ENCODE measurements around the gene KCNJ1. TPM values are rescaled to one million over a fixed set of nuclear protein-coding genes. Genes with fewer than 3 reads are reported as not detected.

The KCNJ1 gene
- total and polyA plus RNA-seq, 2 experiments from 2014 or later = 0.16 TPM; not detected in 1

DNA sequence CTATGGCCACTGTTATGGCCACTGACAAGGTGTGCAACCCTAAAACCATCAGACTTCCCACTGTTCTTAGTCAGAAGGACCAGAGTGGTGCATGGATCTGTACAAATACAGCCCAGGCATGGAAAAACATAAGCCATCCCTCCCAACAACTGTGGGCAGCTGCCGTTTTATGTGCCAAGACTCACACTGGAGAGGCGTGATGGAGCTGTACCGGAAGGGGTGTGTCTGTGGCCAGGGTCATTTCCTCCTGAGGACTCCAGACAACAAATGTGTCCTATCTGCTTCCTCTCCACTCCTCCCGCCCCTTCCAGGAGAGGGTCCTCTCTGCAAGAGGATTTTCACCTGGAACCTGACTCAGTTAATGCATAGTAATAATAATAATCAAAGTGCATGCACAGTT, 29.5 kb downstream of the KCNJ1 start (continued):
- TF ChIP-seq, protein P1, sequence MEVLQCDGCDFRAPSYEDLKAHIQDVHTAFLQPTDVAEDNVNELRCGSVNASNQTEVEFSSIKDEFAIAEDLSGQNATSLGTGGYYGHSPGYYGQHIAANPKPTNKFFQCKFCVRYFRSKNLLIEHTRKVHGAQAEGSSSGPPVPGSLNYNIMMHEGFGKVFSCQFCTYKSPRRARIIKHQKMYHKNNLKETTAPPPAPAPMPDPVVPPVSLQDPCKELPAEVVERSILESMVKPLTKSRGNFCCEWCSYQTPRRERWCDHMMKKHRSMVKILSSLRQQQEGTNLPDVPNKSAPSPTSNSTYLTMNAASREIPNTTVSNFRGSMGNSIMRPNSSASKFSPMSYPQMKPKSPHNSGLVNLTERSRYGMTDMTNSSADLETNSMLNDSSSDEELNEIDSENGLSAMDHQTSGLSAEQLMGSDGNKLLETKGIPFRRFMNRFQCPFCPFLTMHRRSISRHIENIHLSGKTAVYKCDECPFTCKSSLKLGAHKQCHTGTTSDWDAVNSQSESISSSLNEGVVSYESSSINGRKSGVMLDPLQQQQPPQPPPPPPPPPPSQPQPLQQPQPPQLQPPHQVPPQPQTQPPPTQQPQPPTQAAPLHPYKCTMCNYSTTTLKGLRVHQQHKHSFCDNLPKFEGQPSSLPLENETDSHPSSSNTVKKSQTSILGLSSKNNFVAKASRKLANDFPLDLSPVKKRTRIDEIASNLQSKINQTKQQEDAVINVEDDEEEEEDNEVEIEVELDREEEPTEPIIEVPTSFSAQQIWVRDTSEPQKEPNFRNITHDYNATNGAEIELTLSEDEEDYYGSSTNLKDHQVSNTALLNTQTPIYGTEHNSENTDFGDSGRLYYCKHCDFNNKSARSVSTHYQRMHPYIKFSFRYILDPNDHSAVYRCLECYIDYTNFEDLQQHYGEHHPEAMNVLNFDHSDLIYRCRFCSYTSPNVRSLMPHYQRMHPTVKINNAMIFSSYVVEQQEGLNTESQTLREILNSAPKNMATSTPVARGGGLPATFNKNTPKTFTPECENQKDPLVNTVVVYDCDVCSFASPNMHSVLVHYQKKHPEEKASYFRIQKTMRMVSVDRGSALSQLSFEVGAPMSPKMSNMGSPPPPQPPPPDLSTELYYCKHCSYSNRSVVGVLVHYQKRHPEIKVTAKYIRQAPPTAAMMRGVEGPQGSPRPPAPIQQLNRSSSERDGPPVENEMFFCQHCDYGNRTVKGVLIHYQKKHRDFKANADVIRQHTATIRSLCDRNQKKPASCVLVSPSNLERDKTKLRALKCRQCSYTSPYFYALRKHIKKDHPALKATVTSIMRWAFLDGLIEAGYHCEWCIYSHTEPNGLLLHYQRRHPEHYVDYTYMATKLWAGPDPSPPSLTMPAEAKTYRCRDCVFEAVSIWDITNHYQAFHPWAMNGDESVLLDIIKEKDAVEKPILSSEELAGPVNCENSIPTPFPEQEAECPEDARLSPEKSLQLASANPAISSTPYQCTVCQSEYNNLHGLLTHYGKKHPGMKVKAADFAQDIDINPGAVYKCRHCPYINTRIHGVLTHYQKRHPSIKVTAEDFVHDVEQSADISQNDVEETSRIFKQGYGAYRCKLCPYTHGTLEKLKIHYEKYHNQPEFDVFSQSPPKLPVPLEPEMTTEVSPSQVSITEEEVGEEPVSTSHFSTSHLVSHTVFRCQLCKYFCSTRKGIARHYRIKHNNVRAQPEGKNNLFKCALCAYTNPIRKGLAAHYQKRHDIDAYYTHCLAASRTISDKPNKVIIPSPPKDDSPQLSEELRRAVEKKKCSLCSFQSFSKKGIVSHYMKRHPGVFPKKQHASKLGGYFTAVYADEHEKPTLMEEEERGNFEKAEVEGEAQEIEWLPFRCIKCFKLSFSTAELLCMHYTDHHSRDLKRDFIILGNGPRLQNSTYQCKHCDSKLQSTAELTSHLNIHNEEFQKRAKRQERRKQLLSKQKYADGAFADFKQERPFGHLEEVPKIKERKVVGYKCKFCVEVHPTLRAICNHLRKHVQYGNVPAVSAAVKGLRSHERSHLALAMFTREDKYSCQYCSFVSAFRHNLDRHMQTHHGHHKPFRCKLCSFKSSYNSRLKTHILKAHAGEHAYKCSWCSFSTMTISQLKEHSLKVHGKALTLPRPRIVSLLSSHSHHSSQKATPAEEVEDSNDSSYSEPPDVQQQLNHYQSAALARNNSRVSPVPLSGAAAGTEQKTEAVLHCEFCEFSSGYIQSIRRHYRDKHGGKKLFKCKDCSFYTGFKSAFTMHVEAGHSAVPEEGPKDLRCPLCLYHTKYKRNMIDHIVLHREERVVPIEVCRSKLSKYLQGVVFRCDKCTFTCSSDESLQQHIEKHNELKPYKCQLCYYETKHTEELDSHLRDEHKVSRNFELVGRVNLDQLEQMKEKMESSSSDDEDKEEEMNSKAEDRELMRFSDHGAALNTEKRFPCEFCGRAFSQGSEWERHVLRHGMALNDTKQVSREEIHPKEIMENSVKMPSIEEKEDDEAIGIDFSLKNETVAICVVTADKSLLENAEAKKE (CRISPR knock-in tag; IDR thresholded peaks at IDR 0.05) = no peak
- no peak for TF ChIP-seq EZH2 (IDR thresholded peaks at IDR 0.05; ENCODE audit: low read depth, unreplicated experiment)
- TF ChIP-seq, protein P2, sequence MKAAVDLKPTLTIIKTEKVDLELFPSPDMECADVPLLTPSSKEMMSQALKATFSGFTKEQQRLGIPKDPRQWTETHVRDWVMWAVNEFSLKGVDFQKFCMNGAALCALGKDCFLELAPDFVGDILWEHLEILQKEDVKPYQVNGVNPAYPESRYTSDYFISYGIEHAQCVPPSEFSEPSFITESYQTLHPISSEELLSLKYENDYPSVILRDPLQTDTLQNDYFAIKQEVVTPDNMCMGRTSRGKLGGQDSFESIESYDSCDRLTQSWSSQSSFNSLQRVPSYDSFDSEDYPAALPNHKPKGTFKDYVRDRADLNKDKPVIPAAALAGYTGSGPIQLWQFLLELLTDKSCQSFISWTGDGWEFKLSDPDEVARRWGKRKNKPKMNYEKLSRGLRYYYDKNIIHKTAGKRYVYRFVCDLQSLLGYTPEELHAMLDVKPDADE (IDR thresholded peaks at IDR 0.05) = no peak
- TF ChIP-seq NANOG (IDR thresholded peaks at IDR 0.05; ENCODE audit: borderline replicate concordance) = no peak

- Histone ChIP-seq H3K36me3 (ENCODE audit: insufficient read depth) (no peaks in the 10 kb centered on the region), H3K27me3 (ENCODE audit: insufficient read depth) (no peaks in the 10 kb centered on the region), H2AFZ (no peak overlapping the region), H3K4me3 (no peak overlapping the region), H3K79me2 (replicated peaks; ENCODE audit: insufficient read depth) (no peaks in the 10 kb centered on the region), H3K4me1 (ENCODE audit: insufficient read depth) (peaks cover 28% of the 10 kb centered on the region), H3K9me2 (ENCODE audit: insufficient read depth) (peaks cover 24% of the 10 kb centered on the region; the same call in 1 of the 2 replicates), H3K4me2 (no peak overlapping the region; the same call in 1 of the 2 replicates), H4K20me1 (replicated peaks; ENCODE audit: insufficient read depth) (no peaks in the 10 kb centered on the region), H3K27ac (ENCODE audit: low read depth) (no peak overlapping the region), H3F3A (replicated peaks; ENCODE audit: low read depth) (no peaks in the 10 kb centered on the region)
- DNase-seq (ENCODE audit: low spot score) = peak; percentile 29
- Mint-ChIP-seq H3K4me1 (peaks cover 50% of the 10 kb centered on the region), H3K4me3 (no peak overlapping the region), H3K36me3 (ENCODE audit: low read depth) (no peaks in the 10 kb centered on the region), H3K27me3 (ENCODE audit: insufficient read depth, low read depth, poor library complexity) (peaks cover 4% of the 10 kb centered on the region), H3K9me3 (no peaks in the 10 kb centered on the region; the same call in 2 of the 3 replicates), H3K27ac (no peak overlapping the region)
- TF ChIP-seq CREB1 (CRISPR knock-in tag; IDR thresholded peaks at IDR 0.05; ENCODE audit: low read depth) (no peak), CTCF (conservative IDR thresholded peaks at IDR 0.05; ENCODE audit: low read depth in 2 of 2) (no peak), POLR2AphosphoS5 (IDR thresholded peaks at IDR 0.05; ENCODE audit: low read depth) (no peak), STAT1 (IDR thresholded peaks at IDR 0.05; ENCODE audit: unreplicated experiment) (no peak), JUNB (IDR thresholded peaks at IDR 0.05; ENCODE audit: unreplicated experiment) (no peak), ZNF114 (CRISPR knock-in tag; IDR thresholded peaks at IDR 0.05) (no peak), EZH2phosphoT487 (IDR thresholded peaks at IDR 0.05; ENCODE audit: unreplicated experiment) (no peak)
- TF ChIP-seq, protein P2 (IDR thresholded peaks at IDR 0.05) = no peak
- ATAC-seq = no peak
Measured at GRCh38 chr11:128835741-128836430, 31.2 kb downstream of the KCNJ1 start.

Measured in GM23338 (cell line).